Measurements from ENCODE around the gene VEPH1. TPM values are rescaled to one million over a fixed set of nuclear protein-coding genes. Genes with fewer than 3 reads are reported as not detected.

VEPH1 gene
- total and polyA plus RNA-seq, 4 donors: 5.8 to 11.5 (median 8.4) TPM

DNA sequence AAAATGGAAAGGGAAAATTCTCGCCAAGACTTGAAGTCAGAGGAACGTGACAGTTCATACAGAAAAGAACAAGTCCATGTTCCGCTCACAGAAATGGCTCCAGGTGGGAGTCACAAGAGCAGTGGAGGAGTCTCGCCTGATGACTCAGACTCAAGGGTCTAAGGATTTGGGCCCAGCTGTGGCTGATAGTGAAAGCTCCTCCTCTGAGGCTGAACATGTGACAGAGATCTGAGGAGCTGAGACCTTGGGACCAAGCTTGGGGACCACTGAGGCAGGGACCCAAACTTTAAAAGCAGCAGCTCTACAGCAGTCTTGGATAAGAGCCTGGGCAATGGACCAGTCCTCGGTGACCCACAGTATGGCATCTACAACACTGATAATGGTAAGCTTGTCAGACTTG is 9.3 kb upstream of the VEPH1 start:
- H3K4me1 ChIP-seq (ENCODE audit: control insufficient read depth, insufficient read depth, low read length): no peaks in the 10 kb centered on the region
- H3K9me3 ChIP-seq (ENCODE audit: control insufficient read depth, insufficient read depth, low read length): no peaks in the 10 kb centered on the region
- H3K4me3 ChIP-seq (ENCODE audit: low read depth, low read length): no peak overlapping the region
- no peak overlapping the region for H3K27ac ChIP-seq (ENCODE audit: low read depth, low read length)
- H3K36me3 ChIP-seq (ENCODE audit: control insufficient read depth, insufficient read depth, low read length): no peaks in the 10 kb centered on the region
- no peaks in the 10 kb centered on the region for H3K27me3 ChIP-seq (ENCODE audit: control insufficient read depth, insufficient read depth, low read length)
- DNase-seq (ENCODE audit: low read depth in 4 of 6, low spot score in 6 of 6): no peak
- 85% methylated on average over 5 of the region's 5 CpGs for WGBS (ENCODE audit: insufficient coverage)

DNA sequence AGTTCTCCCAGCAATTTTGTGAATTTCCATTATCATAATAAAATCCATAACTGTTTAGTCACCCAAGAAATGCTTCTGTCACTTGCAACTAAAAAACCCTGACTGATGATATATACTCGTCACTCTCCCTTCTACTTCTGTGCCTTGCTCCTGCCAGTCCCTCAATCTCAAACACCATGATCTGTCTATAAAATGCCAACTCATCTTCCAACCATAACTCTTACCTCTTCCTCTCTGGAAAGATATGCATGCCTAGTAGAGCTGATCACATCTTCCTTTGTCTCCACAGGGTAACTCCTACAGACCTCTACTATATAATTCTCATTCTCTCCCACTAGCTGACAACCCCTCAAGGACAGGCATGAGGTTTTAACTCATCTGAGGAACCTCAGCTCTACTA is 5.2 kb upstream of the VEPH1 start:
- no peaks in the 10 kb centered on the region for H3K4me1 ChIP-seq (ENCODE audit: control insufficient read depth, insufficient read depth, low read length)
- DNase-seq (ENCODE audit: low read depth in 4 of 6, low spot score in 6 of 6): no peak
- no peak overlapping the region for H3K4me3 ChIP-seq (ENCODE audit: low read depth, low read length)
- 100% methylated on average over 1 of the region's 1 CpG for WGBS (ENCODE audit: insufficient coverage)
- H3K27ac ChIP-seq (ENCODE audit: low read depth, low read length): no peak overlapping the region
- no peaks in the 10 kb centered on the region for H3K27me3 ChIP-seq (ENCODE audit: control insufficient read depth, insufficient read depth, low read length)
- no peaks in the 10 kb centered on the region for H3K36me3 ChIP-seq (ENCODE audit: control insufficient read depth, insufficient read depth, low read length)
- no peaks in the 10 kb centered on the region for H3K9me3 ChIP-seq (ENCODE audit: control insufficient read depth, insufficient read depth, low read length)

DNA sequence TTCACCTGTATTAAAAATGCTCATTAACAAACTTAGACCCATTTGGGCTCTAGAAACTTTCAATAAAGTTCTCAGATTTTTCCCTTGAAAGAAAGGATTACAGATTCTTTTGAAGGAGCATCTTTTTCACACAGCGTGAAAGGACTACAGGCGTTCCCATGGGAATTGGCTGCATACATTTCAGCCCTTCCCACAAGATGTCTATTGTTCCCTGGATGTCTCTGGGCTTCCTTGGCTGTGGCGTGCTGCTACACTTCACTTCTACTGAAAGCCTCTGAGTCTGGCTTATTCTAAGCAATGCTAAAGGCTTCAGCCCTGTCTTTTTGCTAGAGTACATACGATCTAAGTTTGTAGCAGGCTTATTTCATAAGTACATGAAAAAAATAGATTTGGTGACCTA is 1.4 kb downstream of the VEPH1 start:
- 4% methylated on average over 2 of the region's 4 CpGs for WGBS (ENCODE audit: insufficient coverage)
- peak in 2 of 6 donors; percentile 69 to 85 for DNase-seq (ENCODE audit: low read depth in 4 of 6, low spot score in 6 of 6)
- Histone ChIP-seq H3K27me3 (ENCODE audit: control insufficient read depth, insufficient read depth, low read length) (peaks cover 8% of the 10 kb centered on the region), H3K4me1 (ENCODE audit: control insufficient read depth, insufficient read depth, low read length) (peaks cover 7% of the 10 kb centered on the region), H3K4me3 (ENCODE audit: low read depth, low read length) (no peak overlapping the region), H3K9me3 (ENCODE audit: control insufficient read depth, insufficient read depth, low read length) (no peaks in the 10 kb centered on the region), H3K27ac (ENCODE audit: low read depth, low read length) (no peak overlapping the region), H3K36me3 (ENCODE audit: control insufficient read depth, insufficient read depth, low read length) (no peaks in the 10 kb centered on the region)

DNA sequence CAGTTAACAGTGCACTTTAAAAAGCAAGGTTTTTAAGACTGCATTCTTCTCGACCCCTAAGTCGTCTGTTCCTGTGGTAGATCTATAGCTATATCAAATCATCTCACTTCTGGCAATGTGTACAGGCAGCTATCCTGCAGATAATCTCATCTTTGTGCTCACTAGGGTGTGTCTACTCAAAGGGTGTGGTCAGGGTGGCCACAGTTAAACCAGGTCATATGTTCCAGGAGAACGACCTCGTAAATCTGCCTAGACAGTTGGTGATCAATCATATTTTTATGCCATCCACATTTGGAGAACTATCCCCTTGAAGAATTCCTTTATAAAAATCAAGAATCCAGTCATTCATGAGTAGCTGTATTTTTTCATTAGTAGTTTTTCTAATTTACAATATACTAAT is 3.0 kb downstream of the VEPH1 start:
- Histone ChIP-seq H3K36me3 (ENCODE audit: control insufficient read depth, insufficient read depth, low read length) (no peaks in the 10 kb centered on the region), H3K9me3 (ENCODE audit: control insufficient read depth, insufficient read depth, low read length) (no peaks in the 10 kb centered on the region), H3K27me3 (ENCODE audit: control insufficient read depth, insufficient read depth, low read length) (peaks cover 8% of the 10 kb centered on the region), H3K4me1 (ENCODE audit: control insufficient read depth, insufficient read depth, low read length) (peaks cover 7% of the 10 kb centered on the region), H3K4me3 (ENCODE audit: low read depth, low read length) (no peak overlapping the region), H3K27ac (ENCODE audit: low read depth, low read length) (no peak overlapping the region)
- DNase-seq (ENCODE audit: low read depth in 4 of 6, low spot score in 6 of 6): no peak
- no CpG with 5 or more reads among the region's 4 CpGs for WGBS (ENCODE audit: insufficient coverage)

DNA sequence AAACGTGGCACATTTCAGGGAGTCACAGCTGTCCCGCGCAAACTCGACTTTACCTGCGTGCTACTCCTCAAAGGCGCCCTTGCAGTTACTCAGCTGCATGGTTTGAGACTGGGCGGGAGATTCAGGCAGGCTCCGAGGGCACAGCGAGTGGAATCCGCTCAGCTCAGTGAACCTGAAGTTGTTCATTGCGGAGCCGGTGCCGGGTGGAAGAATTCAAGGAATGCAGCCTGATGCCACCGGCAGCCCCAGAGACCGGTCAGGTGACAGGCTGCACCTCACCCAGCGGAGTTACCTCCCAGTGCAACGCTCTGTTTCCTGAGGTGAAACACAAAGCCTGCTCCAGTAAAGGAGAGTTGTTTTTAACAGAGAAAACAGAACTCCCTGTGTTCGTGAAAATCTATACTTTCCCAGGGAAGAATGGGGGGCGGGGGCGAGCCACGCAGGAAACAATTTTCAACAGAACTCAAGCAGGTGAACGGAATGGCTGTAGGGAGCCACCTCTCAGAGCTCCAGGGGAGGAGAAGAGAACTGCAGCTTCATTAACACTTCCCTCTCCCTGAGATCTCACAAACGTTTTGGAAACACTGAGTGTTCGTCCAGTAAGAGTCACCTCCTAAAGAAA is 3.8 kb downstream of the VEPH1 start:
- H3K4me1 ChIP-seq (ENCODE audit: control insufficient read depth, insufficient read depth, low read length): peaks cover 7% of the 10 kb centered on the region
- H3K9me3 ChIP-seq (ENCODE audit: control insufficient read depth, insufficient read depth, low read length): no peaks in the 10 kb centered on the region
- no peak overlapping the region for H3K27ac ChIP-seq (ENCODE audit: low read depth, low read length)
- H3K36me3 ChIP-seq (ENCODE audit: control insufficient read depth, insufficient read depth, low read length): no peaks in the 10 kb centered on the region
- peaks cover 8% of the 10 kb centered on the region for H3K27me3 ChIP-seq (ENCODE audit: control insufficient read depth, insufficient read depth, low read length)
- WGBS (ENCODE audit: insufficient coverage): 4% methylated on average over 19 of the region's 24 CpGs
- DNase-seq (ENCODE audit: low read depth in 4 of 6, low spot score in 6 of 6): peak in 2 of 6 donors; percentile 26 to 59
- peak overlapping the region; percentile 40 for H3K4me3 ChIP-seq (ENCODE audit: low read depth, low read length)

DNA sequence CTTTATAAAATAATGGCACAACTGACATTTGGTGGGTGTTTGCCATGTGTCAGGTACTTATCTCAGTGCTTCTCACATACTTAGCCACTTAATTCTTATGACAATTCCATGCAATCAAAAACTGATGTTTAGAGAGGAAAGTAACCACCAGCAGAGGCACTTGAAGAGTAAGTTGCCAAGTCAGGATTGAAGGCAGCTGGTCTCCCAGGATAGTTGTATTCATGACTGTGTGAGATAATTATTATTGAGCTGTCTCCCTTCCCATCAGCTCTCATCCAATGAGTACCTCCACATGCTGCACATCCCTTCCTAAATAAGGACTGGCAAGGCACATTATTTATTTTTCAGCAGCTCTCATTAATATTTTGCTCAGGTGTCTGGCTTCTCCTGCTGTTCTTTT is 4.8 kb downstream of the VEPH1 start:
- Histone ChIP-seq H3K27ac (ENCODE audit: low read depth, low read length) (no peak overlapping the region), H3K4me1 (ENCODE audit: control insufficient read depth, insufficient read depth, low read length) (peaks cover 7% of the 10 kb centered on the region), H3K4me3 (ENCODE audit: low read depth, low read length) (no peak overlapping the region), H3K9me3 (ENCODE audit: control insufficient read depth, insufficient read depth, low read length) (no peaks in the 10 kb centered on the region), H3K36me3 (ENCODE audit: control insufficient read depth, insufficient read depth, low read length) (no peaks in the 10 kb centered on the region), H3K27me3 (ENCODE audit: control insufficient read depth, insufficient read depth, low read length) (peaks cover 8% of the 10 kb centered on the region)
- no peak for DNase-seq (ENCODE audit: low read depth in 4 of 6, low spot score in 6 of 6)

DNA sequence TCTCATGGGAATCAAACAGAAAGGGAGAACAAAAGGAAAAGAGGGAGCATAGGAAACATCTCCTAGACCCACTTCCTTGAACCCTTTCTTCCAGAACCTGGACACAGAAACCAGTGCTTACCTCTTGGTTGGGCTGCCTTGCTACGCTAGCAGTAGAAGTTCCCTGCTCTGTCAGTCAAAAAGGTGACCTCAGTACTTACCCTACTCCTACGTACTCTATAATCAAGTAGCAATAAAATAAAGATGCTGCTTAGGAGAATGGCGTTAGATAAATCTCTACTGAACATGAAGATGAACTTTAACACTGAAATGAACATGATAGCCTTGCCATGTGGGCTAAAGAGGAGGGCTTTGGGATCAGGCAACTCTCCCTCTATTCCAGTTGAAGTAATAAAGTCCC is 7.4 kb downstream of the VEPH1 start:
- Histone ChIP-seq H3K27ac (ENCODE audit: low read depth, low read length) (no peak overlapping the region), H3K27me3 (ENCODE audit: control insufficient read depth, insufficient read depth, low read length) (peaks cover 8% of the 10 kb centered on the region), H3K4me1 (ENCODE audit: control insufficient read depth, insufficient read depth, low read length) (peaks cover 7% of the 10 kb centered on the region), H3K9me3 (ENCODE audit: control insufficient read depth, insufficient read depth, low read length) (no peaks in the 10 kb centered on the region), H3K36me3 (ENCODE audit: control insufficient read depth, insufficient read depth, low read length) (no peaks in the 10 kb centered on the region), H3K4me3 (ENCODE audit: low read depth, low read length) (no peak overlapping the region)
- no CpG with 5 or more reads among the region's 3 CpGs for WGBS (ENCODE audit: insufficient coverage)
- no peak for DNase-seq (ENCODE audit: low read depth in 4 of 6, low spot score in 6 of 6)

DNA sequence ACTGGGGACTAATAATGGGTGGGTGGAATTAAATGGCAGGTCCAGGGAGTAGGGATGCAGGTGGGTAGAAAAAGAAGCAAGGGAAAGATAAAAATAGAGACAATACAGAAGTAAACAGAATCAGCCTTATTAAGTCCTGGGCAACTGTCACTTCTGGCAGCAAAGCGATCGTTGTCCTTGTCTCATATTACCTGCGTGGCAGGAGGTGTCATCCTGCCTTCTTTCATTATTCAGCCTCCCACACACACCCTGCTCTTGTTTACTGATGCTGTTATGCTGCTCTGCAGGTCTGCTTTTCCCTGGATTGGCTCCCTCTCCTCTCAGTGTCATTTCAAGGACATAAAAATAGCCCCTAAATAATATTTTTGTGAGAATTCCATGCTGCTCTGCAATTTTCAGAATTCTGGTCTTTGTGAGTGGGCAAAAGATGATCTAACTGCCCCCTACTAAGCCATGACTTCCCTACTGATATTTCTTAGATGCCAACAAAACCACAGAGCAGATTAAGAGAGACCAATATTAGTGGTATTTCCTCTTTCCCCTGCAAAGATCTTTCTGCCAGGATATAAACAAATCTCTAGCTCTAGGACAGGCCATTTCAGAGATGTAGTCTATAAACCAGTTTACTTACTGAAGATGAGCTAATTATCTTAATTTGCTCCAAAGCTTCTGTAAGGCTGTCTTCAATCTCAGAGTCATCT is 8.5 kb downstream of the VEPH1 start:
- Histone ChIP-seq H3K36me3 (ENCODE audit: control insufficient read depth, insufficient read depth, low read length) (no peaks in the 10 kb centered on the region), H3K27ac (ENCODE audit: low read depth, low read length) (no peak overlapping the region), H3K4me3 (ENCODE audit: low read depth, low read length) (no peak overlapping the region), H3K9me3 (ENCODE audit: control insufficient read depth, insufficient read depth, low read length) (no peaks in the 10 kb centered on the region), H3K4me1 (ENCODE audit: control insufficient read depth, insufficient read depth, low read length) (peaks cover 7% of the 10 kb centered on the region), H3K27me3 (ENCODE audit: control insufficient read depth, insufficient read depth, low read length) (peaks cover 4% of the 10 kb centered on the region)
- DNase-seq (ENCODE audit: low read depth in 4 of 6, low spot score in 6 of 6): no peak
- 67% methylated on average over 3 of the region's 3 CpGs for WGBS (ENCODE audit: insufficient coverage)

DNA sequence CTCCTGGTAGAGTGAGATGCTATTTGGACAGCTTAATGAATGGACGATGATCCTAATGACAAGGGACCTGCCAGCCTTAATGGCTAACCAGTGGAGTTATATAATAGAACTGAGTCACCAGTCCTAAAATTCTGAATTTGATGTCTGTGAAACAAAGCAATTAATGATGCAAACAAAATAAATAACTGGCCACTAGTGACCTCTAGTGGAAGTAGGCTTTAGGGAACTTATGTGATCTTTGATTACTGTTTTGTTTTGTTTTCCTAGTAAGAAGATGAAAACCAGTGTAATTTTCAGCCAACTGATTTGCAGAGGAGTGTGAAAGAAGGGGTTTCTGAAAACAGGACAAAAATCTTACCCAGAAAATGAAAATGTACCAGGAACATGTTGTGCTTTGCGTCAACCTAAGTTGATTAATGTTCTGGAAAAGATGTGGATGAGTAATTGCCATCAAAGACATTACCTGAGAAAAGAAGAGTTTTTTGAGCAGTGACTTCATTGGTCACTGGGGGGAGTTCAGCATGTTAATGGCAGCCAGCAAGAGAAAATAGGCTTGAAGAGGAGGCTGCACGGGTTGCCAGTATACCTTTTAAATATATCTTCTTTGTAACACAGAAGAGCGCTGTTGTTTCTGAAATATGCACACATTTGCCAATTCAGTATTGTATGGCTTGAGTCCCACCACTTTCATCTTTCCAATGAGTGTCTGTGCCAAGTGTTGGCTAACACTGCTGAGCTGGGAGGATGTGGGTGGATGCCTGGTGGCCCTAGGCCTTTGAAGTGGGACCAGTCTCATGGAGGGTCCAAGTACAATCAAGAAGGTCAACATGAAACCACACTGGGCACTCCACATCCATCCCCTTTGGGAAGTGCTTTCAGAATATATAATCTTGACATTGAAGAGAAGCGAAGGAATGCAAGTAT is 9.3 kb downstream of the VEPH1 start:
- Histone ChIP-seq H3K4me1 (ENCODE audit: control insufficient read depth, insufficient read depth, low read length) (no peaks in the 10 kb centered on the region), H3K4me3 (ENCODE audit: low read depth, low read length) (no peak overlapping the region), H3K27me3 (ENCODE audit: control insufficient read depth, insufficient read depth, low read length) (no peaks in the 10 kb centered on the region), H3K36me3 (ENCODE audit: control insufficient read depth, insufficient read depth, low read length) (no peaks in the 10 kb centered on the region), H3K9me3 (ENCODE audit: control insufficient read depth, insufficient read depth, low read length) (no peaks in the 10 kb centered on the region), H3K27ac (ENCODE audit: low read depth, low read length) (no peak overlapping the region)
- 86% methylated on average over 1 of the region's 5 CpGs for WGBS (ENCODE audit: insufficient coverage)
- peak in 3 of 6 donors; percentile 48 to 85 (median 81) for DNase-seq (ENCODE audit: low read depth in 4 of 6, low spot score in 6 of 6)
